Kidney epithelial cell (primary cell): ENCODE data around the gene KSR2. TPM values are rescaled to one million over a fixed set of nuclear protein-coding genes. Genes with fewer than 3 reads are reported as not detected.

Source experiments
- DNase-seq: peaks from one replicate; pipeline ENCODE4 v3.0.0-alpha.2; 2010; ENCODE audit warnings: low read depth
- H3K27me3 ChIP-seq: 2 replicates; pipeline ENCODE4 v1.6.0; 2011; ENCODE audit warnings: low read length; ENCODE audit not compliant: control insufficient read depth, insufficient read depth
- H3K36me3 ChIP-seq: 2 replicates; pipeline ENCODE4 v1.5.1; 2011; ENCODE audit warnings: low read length; ENCODE audit not compliant: control insufficient read depth, insufficient read depth
- H3K4me3 ChIP-seq: 2 replicates; pipeline ENCODE4 v1.5.1; 2011; ENCODE audit warnings: low read depth, mild to moderate bottlenecking, control low read depth, low read length
- CTCF ChIP-seq: IDR thresholded peaks from 2 replicates; pipeline ENCODE4 v1.5.1; 2011; ENCODE audit warnings: mild to moderate bottlenecking, moderate library complexity, low read length, control low read depth, inconsistent platforms; ENCODE audit not compliant: insufficient read depth, poor library complexity, severe bottlenecking
- total RNA-seq: library from RNA; depleted of rRNA; stranded (reverse); fragments of >200 nt; gene quantifications from 2 replicates; pipeline ENCODE4 v1.2.3, GENCODE V29; 2015

KSR2 gene
- total RNA-seq, 1 donor from 2014 or later: 0.29 TPM

DNA sequence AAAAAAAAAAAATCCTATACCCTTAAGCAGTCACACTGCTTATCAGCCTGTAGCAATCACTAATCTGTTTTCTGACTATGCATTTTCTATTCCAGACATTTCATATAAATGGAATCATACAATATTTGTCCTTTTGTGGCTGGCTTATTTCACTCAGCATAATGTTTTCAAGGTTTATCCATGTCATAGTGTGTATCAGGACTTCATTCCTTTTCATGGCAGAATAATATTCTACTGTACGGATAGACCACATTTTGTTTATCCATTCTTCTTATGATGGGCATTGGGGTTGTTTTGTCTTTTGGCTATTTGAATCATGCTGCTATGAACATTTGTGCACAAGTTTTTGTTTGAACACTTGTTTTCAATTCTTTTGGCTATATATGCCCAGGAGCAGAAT is 8.6 kb upstream of the KSR2 start:
- TF ChIP-seq CTCF: no peak
- Histone ChIP-seq H3K36me3 (no peaks in the 10 kb centered on the region), H3K27me3 (no peaks in the 10 kb centered on the region), H3K4me3 (no peak overlapping the region)
- DNase-seq: no peak

- no peak overlapping the region for H3K4me3 ChIP-seq
- DNase-seq: no peak
- no peaks in the 10 kb centered on the region for H3K36me3 ChIP-seq
- TF ChIP-seq CTCF: no peak
- H3K27me3 ChIP-seq: no peaks in the 10 kb centered on the region
Measured at GRCh38 chr12:117975006-117975405, 6.2 kb upstream of the KSR2 start.

DNA sequence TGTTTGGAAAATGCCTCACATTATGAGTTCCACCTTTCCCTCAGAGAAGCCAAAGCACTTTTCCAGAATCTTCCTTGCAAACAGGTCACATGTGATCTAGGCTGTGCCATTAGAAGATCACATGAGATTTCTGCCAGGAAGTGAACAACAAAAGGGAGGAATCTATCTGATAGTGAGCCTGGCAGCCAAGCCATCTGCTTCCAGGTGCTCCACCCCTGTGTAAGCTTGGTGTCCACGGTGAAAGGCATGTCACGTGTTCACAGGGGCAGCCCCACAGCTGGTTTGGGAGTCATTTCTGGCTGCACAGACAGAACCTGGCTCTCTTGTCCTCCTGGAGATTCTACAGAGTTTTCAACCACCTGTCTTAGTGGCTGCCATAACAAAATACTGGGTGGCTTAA is 3.5 kb upstream of the KSR2 start:
- Histone ChIP-seq H3K4me3 (no peak overlapping the region), H3K27me3 (peaks cover 16% of the 10 kb centered on the region), H3K36me3 (no peaks in the 10 kb centered on the region)
- DNase-seq: no peak
- TF ChIP-seq CTCF: no peak

DNA sequence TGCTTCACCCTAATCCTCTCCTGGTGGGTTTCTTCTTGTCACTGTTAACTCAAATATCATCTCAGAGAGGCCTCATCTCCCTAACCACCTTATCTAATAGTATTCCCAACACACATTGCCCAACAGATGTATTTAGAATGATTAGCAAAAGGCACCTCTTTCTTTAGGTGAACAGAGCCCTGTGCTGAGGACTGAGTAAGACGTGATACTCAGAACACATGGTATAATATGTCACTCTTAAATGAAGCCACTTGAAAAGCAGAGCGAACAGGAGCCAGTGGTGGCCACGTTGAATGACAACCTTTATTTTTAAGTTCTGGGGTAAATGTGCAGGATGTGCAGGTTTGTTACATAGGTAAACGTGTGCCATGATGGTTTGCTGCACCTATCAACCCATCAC is 1.5 kb upstream of the KSR2 start:
- no peak for TF ChIP-seq CTCF
- no peak overlapping the region for H3K4me3 ChIP-seq

DNA sequence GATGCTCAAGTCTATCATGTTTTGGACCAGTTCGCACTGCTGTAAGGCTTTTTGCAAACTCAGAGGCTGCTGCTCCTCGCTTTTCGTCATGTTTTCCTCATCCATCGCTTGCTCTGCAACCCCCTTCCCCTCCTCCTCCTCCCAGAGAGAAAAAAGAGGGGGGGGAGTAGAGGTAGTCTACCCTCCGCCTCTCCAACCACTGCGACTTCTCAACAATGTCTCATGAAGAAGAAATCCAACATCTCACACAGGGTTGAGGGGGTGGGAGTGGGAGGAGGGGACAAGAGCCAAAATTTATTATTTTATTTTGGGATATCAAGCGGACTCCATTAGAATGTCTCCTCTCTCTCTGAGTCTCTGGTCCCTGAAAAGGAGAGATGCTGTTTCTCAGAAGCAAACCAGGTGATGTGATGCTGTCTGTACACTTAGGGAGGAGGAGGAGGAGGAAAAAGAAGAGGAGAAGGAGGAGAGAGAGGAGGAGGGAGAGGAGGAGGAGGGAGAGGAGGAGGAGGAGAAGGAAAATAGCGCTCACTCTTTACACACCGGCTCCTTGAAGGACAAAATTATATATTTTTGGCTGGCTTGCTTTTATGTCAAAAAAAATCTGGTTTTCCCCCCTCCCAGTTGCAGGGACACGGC is 520 bp downstream of the KSR2 start:
- Histone ChIP-seq H3K27me3 (peaks cover 28% of the 10 kb centered on the region), H3K36me3 (no peaks in the 10 kb centered on the region), H3K4me3 (peak overlapping the region; percentile 53)
- DNase-seq: no peak
- TF ChIP-seq CTCF: no peak

More for the DNA sequence above, 1.5 kb upstream of the KSR2 start:
- DNase-seq: no peak
- Histone ChIP-seq H3K27me3 (peaks cover 25% of the 10 kb centered on the region), H3K36me3 (no peaks in the 10 kb centered on the region)

DNA sequence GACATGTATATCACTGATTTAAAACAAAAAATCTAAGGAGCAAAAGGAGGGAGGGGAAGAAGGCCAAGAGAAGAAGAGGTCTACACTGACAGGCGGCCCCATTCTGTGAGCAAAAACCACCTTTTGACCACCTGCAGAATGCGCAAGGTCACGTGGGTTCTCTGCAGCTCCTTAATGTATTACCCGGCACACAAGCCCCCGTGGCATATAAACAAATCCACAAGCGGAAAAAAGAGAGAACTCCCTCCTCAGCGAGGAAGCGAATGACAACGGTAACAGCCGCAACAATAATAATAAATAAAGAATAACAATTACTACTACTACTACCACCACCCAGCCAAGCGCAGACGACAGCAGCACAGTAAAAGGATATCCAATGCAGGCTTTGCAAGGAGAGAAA is 1.3 kb downstream of the KSR2 start:
- no peak overlapping the region for H3K4me3 ChIP-seq
- no peak for TF ChIP-seq CTCF
- H3K27me3 ChIP-seq: peaks cover 28% of the 10 kb centered on the region
- H3K36me3 ChIP-seq: no peaks in the 10 kb centered on the region
- DNase-seq: no peak
